ENCODE results near the gene PTK7.

PTK7 gene

GRCh38 chr6:43060034-43060754 lies 15.9 kb upstream of the PTK7 start:
- no peak for DNase-seq (ENCODE audit: low read depth)
- H3K4me3 ChIP-seq (ENCODE audit: control insufficient read depth, low read depth, low read length) = peak overlapping the region; percentile 94
- TF ChIP-seq CTCF (IDR thresholded peaks at IDR 0.05; ENCODE audit: control insufficient read depth, insufficient read depth, low read depth, low read length, missing control alignments) = no peak

GRCh38 chr6:43060755-43061633 lies 15.1 kb upstream of the PTK7 start:
- H3K4me3 ChIP-seq (ENCODE audit: control insufficient read depth, low read depth, low read length) = no peak overlapping the region
- TF ChIP-seq CTCF (IDR thresholded peaks at IDR 0.05; ENCODE audit: control insufficient read depth, insufficient read depth, low read depth, low read length, missing control alignments) = no peak
- DNase-seq (ENCODE audit: low read depth) = no peak

- H3K4me3 ChIP-seq (ENCODE audit: control insufficient read depth, low read depth, low read length) = no peak overlapping the region
- TF ChIP-seq CTCF (IDR thresholded peaks at IDR 0.05; ENCODE audit: control insufficient read depth, insufficient read depth, low read depth, low read length, missing control alignments) = no peak
- DNase-seq (ENCODE audit: low read depth) = no peak
Measured at GRCh38 chr6:43061861-43062260, 14.3 kb upstream of the PTK7 start.

- no peak for TF ChIP-seq CTCF (IDR thresholded peaks at IDR 0.05; ENCODE audit: control insufficient read depth, insufficient read depth, low read depth, low read length, missing control alignments)
- no peak overlapping the region for H3K4me3 ChIP-seq (ENCODE audit: control insufficient read depth, low read depth, low read length)
- DNase-seq (ENCODE audit: low read depth) = no peak
Measured at GRCh38 chr6:43062818-43063217, 13.3 kb upstream of the PTK7 start.

GRCh38 chr6:43070028-43070632 lies 6.0 kb upstream of the PTK7 start:
- TF ChIP-seq CTCF (IDR thresholded peaks at IDR 0.05; ENCODE audit: control insufficient read depth, insufficient read depth, low read depth, low read length, missing control alignments) = peak; percentile 64
- no peak overlapping the region for H3K4me3 ChIP-seq (ENCODE audit: control insufficient read depth, low read depth, low read length)
- DNase-seq (ENCODE audit: low read depth) = peak; percentile 44

GRCh38 chr6:43074847-43075669 lies 1.1 kb upstream of the PTK7 start:
- peak; percentile 46 for DNase-seq (ENCODE audit: low read depth)
- peak overlapping the region; percentile 35; the same call in 1 of the 2 replicates for H3K4me3 ChIP-seq (ENCODE audit: control insufficient read depth, low read depth, low read length)
- no peak for TF ChIP-seq CTCF (IDR thresholded peaks at IDR 0.05; ENCODE audit: control insufficient read depth, insufficient read depth, low read depth, low read length, missing control alignments)
